Neutrophil (primary cell): Measurements from ENCODE around the gene STK16.
A peak's percentile ranks its signal among the peaks of the same experiment; 100 is the strongest.

Experiments
- H3K27ac ChIP-seq: fragments of 200-600 bp; sonication (generic); 2 replicates; pipeline ENCODE4 v1.5.1; 2016; ENCODE audit warnings: mild to moderate bottlenecking, moderate library complexity
- H3K27me3 ChIP-seq: fragments of 200-600 bp; sonication (generic); 2 replicates; pipeline ENCODE4 v1.6.0; 2016; ENCODE audit warnings: mild to moderate bottlenecking
- H3K36me3 ChIP-seq: fragments of 200-600 bp; sonication (generic); 2 replicates; pipeline ENCODE4 v1.5.1; 2017
- H3K4me1 ChIP-seq, 2 experiments: fragments of 200-600 bp in 1 of 2; sonication (generic) in 1 of 2; 1 replicate in 1 of 2; 2 replicates in 1 of 2; pipeline versions ENCODE4 v1.5.1 to v1.6.1; 2013 to 2016; ENCODE audit warnings: low read depth in 1 of 2, low read length in 1 of 2, mild to moderate bottlenecking in 1 of 2, moderate library complexity in 1 of 2; ENCODE audit not compliant: control insufficient read depth in 1 of 2, insufficient read depth in 1 of 2
- H3K4me3 ChIP-seq, 2 experiments: fragments of 200-600 bp in 1 of 2; sonication (generic) in 1 of 2; 1 replicate in 1 of 2; 2 replicates in 1 of 2; pipeline ENCODE4 v1.5.1; 2013 to 2016; ENCODE audit warnings: low read depth in 1 of 2, low read length in 1 of 2, mild to moderate bottlenecking in 1 of 2, moderate library complexity in 1 of 2
- H3K9me3 ChIP-seq: fragments of 200-600 bp; sonication (generic); 2 replicates; pipeline ENCODE4 v1.5.1; 2016
- CTCF ChIP-seq: fragments of 200-600 bp; sonication (generic); IDR thresholded peaks from 2 replicates; pipeline ENCODE4 v1.5.1; 2016; ENCODE audit warnings: antibody characterized with exemption

Gene STK16

GRCh38 chr2:219207884-219208740 lies 37.2 kb upstream of the STK16 start:
- Histone ChIP-seq H3K9me3 (no peaks in the 10 kb centered on the region), H3K36me3 (peaks cover 36% of the 10 kb centered on the region), H3K4me3 (peak overlapping the region; percentile 93 to 95), H3K27me3 (no peaks in the 10 kb centered on the region), H3K4me1 (peaks cover 54 to 59% of the 10 kb centered on the region in 2 experiments), H3K27ac (peak overlapping the region; percentile 96)
- TF ChIP-seq CTCF = no peak

GRCh38 chr2:219209236-219210195 lies 35.8 kb upstream of the STK16 start:
- H3K9me3 ChIP-seq = no peaks in the 10 kb centered on the region
- TF ChIP-seq CTCF = no peak
- peaks cover 44% of the 10 kb centered on the region for H3K36me3 ChIP-seq
- no peak overlapping the region for H3K4me3 ChIP-seq
- peak overlapping the region; percentile 45 for H3K27ac ChIP-seq
- H3K4me1 ChIP-seq = peaks cover 54 to 64% of the 10 kb centered on the region in 2 experiments
- H3K27me3 ChIP-seq = no peaks in the 10 kb centered on the region

GRCh38 chr2:219210196-219210885 lies 34.9 kb upstream of the STK16 start:
- Histone ChIP-seq H3K4me1 (peaks cover 54 to 64% of the 10 kb centered on the region in 2 experiments), H3K27ac (peak overlapping the region; percentile 45), H3K36me3 (peaks cover 50% of the 10 kb centered on the region), H3K27me3 (peaks cover under 1% of the 10 kb centered on the region), H3K4me3 (no peak overlapping the region), H3K9me3 (no peaks in the 10 kb centered on the region)
- no peak for TF ChIP-seq CTCF

DNA sequence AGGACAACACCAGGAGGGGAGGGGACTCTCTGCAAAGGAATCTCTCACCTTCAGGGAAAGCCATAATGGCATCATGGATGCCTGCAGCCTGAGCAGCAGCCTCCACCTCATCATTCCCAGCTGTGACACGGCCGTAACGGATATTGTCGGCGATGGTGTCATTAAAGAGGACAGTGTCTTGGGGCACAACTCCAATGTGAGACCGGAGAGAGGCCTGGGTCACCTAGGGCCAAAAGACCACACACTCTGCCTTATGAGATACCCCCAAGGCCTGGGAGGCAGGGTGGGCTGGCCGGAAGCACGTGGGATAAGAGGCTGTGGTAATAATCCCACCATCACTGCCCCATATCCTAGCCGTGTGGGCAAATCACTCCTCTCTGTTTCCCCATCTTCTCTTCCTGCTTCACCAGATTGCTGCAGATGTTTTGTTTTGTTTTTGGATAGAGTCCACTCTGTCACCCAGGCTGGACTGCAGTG lies 34.4 kb upstream of the STK16 start:
- peak overlapping the region; percentile 13 for H3K27ac ChIP-seq
- no peak for TF ChIP-seq CTCF
- peaks cover 50% of the 10 kb centered on the region for H3K36me3 ChIP-seq
- peaks cover 6% of the 10 kb centered on the region for H3K27me3 ChIP-seq
- H3K9me3 ChIP-seq = no peaks in the 10 kb centered on the region
- H3K4me1 ChIP-seq = peaks cover 51 to 61% of the 10 kb centered on the region in 2 experiments
- no peak overlapping the region for H3K4me3 ChIP-seq

- Histone ChIP-seq H3K4me1 (peaks cover 45 to 54% of the 10 kb centered on the region in 2 experiments), H3K27ac (no peak overlapping the region), H3K27me3 (peaks cover 15% of the 10 kb centered on the region), H3K4me3 (no peak overlapping the region), H3K36me3 (peaks cover 45% of the 10 kb centered on the region), H3K9me3 (no peaks in the 10 kb centered on the region)
- no peak for TF ChIP-seq CTCF
Measured at GRCh38 chr2:219213026-219213415, 32.3 kb upstream of the STK16 start.
